Fibroblast of mammary gland (primary cell): Measurements from ENCODE around the gene TECPR2.
A peak's percentile ranks its signal among the peaks of the same experiment; 100 is the strongest.

Experiments
- DNase-seq: peaks from one replicate; pipeline ENCODE4 v3.0.0-alpha.2; 2010; ENCODE audit warnings: low read depth
- H3K4me3 ChIP-seq: 2 replicates; pipeline ENCODE4 v1.5.1; 2011; ENCODE audit warnings: low read depth, mild to moderate bottlenecking, low read length, moderate library complexity; ENCODE audit not compliant: control insufficient read depth
- TF ChIP-seq, protein P1 (sequence below): conservative IDR thresholded peaks from 2 replicates; pipeline ENCODE4 v1.5.1; 2011; ENCODE audit warnings: low read depth, low read length, inconsistent platforms; ENCODE audit not compliant: control insufficient read depth, insufficient read depth

The TECPR2 gene, protein sequence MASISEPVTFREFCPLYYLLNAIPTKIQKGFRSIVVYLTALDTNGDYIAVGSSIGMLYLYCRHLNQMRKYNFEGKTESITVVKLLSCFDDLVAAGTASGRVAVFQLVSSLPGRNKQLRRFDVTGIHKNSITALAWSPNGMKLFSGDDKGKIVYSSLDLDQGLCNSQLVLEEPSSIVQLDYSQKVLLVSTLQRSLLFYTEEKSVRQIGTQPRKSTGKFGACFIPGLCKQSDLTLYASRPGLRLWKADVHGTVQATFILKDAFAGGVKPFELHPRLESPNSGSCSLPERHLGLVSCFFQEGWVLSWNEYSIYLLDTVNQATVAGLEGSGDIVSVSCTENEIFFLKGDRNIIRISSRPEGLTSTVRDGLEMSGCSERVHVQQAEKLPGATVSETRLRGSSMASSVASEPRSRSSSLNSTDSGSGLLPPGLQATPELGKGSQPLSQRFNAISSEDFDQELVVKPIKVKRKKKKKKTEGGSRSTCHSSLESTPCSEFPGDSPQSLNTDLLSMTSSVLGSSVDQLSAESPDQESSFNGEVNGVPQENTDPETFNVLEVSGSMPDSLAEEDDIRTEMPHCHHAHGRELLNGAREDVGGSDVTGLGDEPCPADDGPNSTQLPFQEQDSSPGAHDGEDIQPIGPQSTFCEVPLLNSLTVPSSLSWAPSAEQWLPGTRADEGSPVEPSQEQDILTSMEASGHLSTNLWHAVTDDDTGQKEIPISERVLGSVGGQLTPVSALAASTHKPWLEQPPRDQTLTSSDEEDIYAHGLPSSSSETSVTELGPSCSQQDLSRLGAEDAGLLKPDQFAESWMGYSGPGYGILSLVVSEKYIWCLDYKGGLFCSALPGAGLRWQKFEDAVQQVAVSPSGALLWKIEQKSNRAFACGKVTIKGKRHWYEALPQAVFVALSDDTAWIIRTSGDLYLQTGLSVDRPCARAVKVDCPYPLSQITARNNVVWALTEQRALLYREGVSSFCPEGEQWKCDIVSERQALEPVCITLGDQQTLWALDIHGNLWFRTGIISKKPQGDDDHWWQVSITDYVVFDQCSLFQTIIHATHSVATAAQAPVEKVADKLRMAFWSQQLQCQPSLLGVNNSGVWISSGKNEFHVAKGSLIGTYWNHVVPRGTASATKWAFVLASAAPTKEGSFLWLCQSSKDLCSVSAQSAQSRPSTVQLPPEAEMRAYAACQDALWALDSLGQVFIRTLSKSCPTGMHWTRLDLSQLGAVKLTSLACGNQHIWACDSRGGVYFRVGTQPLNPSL (N-terminal part only)

GRCh38 chr14:102362545-102363181, at the start of gene TECPR2, which contains the start of gene CINP:
TECPR2 (plus strand) TSS chr14:102362941; CDS start chr14:102376722, 13,781 bp downstream.
CINP (minus strand) TSS chr14:102362890; CDS start chr14:102362851, 39 bp downstream.
- DNase-seq = peak; percentile 92
- TF ChIP-seq, protein P1, sequence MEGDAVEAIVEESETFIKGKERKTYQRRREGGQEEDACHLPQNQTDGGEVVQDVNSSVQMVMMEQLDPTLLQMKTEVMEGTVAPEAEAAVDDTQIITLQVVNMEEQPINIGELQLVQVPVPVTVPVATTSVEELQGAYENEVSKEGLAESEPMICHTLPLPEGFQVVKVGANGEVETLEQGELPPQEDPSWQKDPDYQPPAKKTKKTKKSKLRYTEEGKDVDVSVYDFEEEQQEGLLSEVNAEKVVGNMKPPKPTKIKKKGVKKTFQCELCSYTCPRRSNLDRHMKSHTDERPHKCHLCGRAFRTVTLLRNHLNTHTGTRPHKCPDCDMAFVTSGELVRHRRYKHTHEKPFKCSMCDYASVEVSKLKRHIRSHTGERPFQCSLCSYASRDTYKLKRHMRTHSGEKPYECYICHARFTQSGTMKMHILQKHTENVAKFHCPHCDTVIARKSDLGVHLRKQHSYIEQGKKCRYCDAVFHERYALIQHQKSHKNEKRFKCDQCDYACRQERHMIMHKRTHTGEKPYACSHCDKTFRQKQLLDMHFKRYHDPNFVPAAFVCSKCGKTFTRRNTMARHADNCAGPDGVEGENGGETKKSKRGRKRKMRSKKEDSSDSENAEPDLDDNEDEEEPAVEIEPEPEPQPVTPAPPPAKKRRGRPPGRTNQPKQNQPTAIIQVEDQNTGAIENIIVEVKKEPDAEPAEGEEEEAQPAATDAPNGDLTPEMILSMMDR = no peak
- peak within 1 kb of the TSS; percentile 95 for H3K4me3 ChIP-seq

DNA sequence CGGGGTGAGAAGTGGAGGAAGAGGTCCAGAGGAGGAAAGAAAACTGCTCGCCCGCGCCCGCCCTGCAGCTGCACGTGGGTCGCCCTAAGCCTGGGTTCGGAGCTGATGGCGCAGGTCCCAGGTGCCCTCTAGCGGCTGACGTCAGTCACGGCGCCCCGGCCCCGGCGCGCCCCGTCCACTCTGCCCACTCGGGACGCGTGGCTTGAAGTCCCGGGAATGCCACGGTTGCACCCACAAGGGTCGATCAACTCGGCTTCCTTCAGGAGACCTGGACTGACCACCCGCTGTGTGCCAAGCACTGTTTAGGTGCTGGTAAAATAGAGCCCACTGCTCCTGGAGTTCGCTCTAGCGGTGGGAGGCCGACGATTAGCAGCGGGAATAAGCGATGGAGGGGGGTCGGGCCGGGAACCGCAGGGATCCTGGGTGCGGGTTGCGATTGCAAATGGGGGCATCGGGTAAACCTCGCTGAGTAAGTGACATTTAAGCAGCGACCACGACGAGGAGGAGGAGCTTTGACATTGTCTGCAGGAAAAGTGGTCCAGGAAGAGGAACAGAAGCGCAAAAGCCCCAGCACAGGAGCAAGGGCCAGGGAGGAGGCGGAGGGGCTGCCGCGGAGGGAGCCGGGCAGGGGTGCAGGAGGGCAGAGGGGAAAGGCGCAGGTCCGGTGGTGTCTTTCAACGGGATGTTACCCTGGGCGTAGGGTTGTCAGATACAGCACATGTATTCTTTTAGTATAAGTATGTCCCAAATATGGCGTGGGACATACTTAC, 48.3 kb upstream of the TECPR2 start:
- TF ChIP-seq, protein P1 = peak; percentile 62
- peak; percentile 84 for DNase-seq
- peak overlapping the region; percentile 60 for H3K4me3 ChIP-seq

- no peak overlapping the region for H3K4me3 ChIP-seq
- DNase-seq = peak; percentile 34
- TF ChIP-seq, protein P1 = no peak
These were observed 47.6 kb upstream of the TECPR2 start for GRCh38 chr14:102315121-102315520.

GRCh38 chr14:102316338-102316742, 46.4 kb upstream of the TECPR2 start:
- peak overlapping the region; percentile 59 for H3K4me3 ChIP-seq
- TF ChIP-seq, protein P1 = no peak
- DNase-seq = peak; percentile 74

DNA sequence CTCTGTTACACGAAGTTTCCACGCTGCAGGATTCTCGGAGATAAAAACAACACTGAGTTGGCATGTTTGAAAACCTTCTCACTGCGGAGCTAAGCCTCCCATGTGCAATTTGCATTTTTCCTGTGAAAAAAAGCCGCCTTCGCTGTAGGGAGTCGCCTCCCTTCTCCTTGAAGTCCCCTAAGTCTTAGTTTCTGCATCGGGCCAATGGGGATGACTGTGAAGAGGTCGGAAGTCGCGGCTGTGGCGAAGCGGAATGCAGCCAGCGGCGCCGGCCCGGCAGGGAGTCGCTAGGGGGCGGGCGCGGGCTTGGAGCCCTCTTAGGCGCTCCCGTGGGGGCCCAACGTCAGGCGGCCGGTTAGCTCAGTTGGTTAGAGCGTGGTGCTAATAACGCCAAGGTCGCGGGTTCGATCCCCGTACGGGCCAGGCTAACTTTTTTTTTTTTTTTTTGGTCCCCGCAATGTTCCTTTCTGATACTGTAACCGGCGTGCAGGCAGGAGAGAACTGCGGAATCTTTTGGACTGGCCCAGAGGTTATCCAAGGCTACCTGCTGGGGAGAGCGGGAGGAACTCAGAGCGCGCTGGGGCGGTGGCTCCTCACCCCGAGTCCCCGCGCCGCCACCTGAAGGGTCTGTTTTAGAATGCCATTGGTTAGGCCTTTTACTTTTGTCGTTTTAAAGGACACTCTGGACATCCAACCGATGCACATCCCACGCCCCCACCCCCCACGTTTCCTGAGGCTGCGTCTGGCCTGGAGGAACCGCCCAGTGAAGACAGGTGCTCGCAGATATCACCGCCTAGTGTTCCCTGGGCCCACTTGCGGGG, 45.8 kb upstream of the TECPR2 start:
- H3K4me3 ChIP-seq = peak overlapping the region; percentile 67
- TF ChIP-seq, protein P1 = peak; percentile 56
- DNase-seq = peak; percentile 91
